Right renal pelvis (tissue), 4 donors: Measurements from ENCODE around the gene RAPGEF3. TPM values are rescaled to one million over a fixed set of nuclear protein-coding genes. Genes with fewer than 3 reads are reported as not detected.

Experiments used
- DNase-seq, 4 donors: peaks; one replicate each; pipeline ENCODE4 v3.0.0-alpha.2; 2013; ENCODE audit warnings: low read depth in 4 of 4, low spot score in 3 of 4, missing footprints in 1 of 4
- polyA plus RNA-seq, 4 donors: library from polyadenylated mRNA; unstranded; fragments of 120-200 nt; gene quantifications; one replicate each; pipeline ENCODE4 v1.2.1, GENCODE V29; 2013; ENCODE audit not compliant: insufficient read length in 4 of 4

Gene RAPGEF3
- polyA plus RNA-seq, 4 donors, result 56.7 to 94.3 (median 64.8) TPM

GRCh38 chr12:47762850-47763465 lies 4.3 kb upstream of the RAPGEF3 start:
- DNase-seq, result no peak

DNA sequence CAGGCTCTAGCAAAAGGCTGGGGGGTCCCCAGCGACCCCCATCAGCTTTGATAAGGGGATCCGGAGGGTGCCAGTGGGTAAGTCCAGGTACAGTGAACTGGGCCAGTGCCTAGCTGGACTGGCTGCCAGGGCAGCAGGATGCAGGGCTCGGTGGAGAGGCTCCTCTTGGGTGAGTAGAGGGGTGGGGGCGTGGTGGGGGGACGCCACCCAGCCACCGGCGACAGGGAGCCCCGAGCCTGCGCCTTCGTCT lies 171 bp downstream of the RAPGEF3 start:
- no peak for DNase-seq

DNA sequence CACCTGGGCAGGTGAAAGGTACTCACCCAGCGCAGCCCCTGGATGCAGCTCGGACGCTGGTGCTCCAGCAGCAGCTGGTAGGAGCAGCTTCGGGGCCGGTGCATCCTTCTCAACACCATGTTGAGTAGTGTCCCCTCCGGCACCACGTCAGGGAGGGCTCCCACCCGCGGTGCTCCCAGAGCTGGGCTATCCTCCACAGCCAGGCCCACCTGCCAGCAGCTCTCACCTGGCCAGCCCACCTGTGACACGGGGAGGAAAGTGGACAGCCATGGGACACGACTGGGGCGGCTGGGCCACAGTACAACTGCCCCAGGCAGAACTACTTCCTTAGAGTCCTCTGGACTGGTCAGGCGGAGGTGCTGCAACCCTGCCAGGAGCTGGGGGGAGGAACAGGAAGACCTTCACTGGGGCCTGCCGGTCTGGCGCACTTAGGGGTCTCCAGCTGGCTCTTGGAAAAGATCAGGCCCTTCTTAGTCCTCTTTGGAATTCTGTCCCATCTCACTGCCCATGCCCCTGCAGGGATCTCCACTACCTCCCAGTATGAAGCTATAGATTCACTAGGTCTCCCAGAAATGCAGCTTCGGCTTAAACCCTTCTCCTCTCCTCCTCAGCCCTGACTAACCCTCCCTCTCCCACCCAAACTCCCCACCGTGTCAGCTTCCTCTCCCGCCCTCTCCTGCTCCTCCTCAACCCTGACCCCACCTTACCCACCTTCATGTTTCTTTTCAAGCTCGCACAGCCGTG lies 668 bp downstream of the RAPGEF3 start:
- DNase-seq, result no peak

DNA sequence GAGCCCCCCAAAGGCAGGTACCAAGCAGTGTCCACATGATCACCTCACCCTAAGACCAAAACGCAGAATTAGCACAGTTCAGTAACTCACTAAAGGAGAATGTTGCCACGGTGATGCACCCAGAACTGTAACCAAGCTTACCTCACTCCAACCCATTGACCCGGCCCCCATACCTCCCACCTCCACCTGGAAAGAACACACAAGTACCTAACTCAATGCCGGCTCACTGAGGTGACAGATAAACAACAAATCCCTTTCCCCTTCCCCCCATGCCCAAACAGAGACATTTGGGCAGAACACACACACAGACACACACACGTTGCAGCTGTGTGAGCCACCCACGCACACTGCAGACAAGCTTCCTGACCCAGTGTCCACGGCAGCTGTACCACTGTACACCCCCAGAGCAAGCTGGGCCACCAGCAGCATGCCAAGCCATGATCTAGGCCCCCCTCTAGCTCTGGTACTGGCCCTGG lies 1.3 kb downstream of the RAPGEF3 start:
- no peak for DNase-seq

- no peak for DNase-seq
Observed at GRCh38 chr12:47755655-47756562, 2.8 kb downstream of the RAPGEF3 start.

DNA sequence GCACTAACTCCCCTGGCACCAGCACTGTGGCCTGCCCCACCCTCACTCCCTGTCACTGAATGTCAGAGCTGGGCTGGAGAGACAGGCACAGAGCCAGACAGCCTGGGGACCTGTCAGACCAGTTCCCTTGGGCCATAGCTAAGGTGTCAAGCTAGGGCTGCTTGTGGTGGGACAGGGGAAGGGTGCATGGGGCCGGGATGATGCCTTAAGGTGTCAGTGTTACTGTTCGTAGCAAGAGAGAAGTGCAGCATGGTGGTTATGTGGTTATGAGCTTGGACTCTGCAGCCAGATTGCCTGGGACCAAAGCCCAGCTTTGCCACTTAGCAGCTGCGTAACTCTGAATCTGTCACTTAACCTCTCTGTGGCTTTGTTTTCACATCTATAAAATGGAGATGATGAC lies 3.8 kb downstream of the RAPGEF3 start:
- no peak for DNase-seq

DNA sequence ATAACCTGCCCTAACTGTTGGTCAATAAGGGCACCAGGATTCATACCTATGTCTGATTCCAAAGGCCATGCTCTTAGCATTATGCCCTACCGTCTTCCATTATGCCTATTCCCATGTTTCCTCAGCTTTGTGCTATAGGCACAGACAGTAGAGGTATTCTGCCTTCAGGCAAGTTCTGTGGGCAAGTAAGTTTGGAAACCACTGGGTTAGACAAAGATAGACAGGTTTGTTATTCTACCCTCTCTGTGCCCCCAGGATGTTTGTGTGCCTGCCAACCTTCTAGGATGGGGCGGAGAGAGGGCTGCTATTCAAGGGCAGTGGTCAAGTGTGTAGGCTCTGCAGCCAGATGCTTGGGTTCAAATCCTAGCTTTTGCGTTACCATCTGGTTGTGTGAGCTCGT lies 4.6 kb downstream of the RAPGEF3 start:
- DNase-seq, result no peak

DNA sequence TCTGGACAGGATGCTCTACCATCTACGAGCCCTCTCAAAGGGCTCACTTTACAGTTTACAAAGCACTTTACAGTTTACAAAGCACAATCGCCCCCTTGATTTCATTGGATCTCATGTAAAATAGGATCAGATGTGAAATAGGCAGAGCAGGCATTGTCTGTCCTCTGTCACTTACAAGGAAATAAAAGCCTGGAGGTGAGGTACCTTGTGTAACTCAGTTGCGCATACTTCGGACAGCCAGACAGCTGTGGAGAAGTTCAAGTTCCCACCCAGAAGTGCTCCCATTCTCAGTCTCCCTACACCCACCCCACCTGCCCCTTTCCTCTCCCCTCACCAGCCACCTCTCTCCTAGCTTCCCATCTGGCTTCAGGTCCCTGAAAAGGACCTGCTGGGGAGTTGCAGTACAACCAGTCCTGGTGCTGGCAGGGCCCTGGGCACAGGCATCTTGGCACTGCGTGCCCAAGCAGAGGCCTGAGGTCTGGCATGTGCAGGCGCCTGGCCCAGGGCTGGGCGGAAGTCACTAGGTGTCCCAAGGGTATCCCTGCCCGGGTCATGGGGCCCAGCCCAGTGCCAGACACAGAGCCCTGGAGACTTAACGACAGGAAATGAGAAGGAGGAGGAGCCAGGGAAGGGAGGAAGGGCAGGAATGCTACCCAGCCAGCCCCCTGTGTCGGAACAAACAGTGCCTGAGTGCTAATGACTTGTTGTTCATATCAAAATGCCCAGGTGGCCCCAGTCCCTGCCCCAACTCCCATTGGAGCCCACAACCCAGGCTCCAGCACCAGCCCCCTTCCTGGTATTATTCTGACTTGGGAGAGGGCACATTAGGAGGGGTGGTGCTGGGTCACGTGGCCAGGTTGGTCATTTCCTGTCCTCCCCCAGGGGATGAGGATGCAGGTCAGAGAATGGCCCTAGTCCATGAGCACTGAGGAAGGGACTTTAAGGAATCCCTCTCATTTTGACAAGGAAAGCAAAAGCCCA lies 5.4 kb downstream of the RAPGEF3 start:
- no peak for DNase-seq

- no peak for DNase-seq
Observed at GRCh38 chr12:47752552-47752951, 6.1 kb downstream of the RAPGEF3 start.

DNA sequence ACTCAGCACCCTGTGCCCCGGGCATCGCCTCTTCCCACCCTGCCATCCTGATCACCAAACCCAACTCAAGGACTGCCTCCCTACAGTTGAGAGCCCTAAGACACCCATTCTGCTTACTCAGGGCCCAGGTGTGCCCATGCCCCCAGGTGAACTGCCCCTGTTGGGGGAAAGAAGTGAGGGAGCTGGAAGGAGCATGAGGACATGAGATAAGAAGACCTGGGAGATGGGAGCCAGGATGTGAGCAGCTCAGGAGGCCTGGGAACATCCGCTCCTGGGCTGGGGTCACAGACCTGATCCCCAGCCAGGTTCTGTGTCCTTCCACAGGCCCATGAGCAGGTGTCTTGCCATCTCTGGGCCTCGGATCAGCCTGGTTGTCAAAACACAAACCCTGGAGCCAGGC lies 6.6 kb downstream of the RAPGEF3 start:
- DNase-seq, result no peak

DNA sequence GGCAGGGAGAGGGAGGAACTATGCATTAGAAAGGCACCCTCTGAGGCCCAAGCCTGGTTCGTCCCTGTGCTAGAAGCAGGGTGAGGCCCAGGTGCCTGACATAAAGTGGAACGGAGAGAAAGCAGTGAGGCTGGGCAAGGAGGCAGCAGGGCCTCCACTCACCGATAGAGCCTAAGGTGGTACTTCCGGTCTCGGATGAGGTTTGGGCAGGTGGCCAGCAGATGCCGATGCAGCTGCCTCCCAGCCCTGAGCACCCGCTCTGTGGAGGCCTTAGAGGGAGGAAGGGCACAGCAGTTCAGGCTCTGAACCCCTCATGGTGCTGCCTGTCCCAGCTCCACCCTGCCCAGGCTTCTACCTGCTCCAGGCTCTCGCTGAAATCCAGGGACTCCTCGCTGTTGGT lies 7.1 kb downstream of the RAPGEF3 start:
- DNase-seq, result no peak

- no peak for DNase-seq
Observed at GRCh38 chr12:47750916-47751470, 7.7 kb downstream of the RAPGEF3 start.

DNA sequence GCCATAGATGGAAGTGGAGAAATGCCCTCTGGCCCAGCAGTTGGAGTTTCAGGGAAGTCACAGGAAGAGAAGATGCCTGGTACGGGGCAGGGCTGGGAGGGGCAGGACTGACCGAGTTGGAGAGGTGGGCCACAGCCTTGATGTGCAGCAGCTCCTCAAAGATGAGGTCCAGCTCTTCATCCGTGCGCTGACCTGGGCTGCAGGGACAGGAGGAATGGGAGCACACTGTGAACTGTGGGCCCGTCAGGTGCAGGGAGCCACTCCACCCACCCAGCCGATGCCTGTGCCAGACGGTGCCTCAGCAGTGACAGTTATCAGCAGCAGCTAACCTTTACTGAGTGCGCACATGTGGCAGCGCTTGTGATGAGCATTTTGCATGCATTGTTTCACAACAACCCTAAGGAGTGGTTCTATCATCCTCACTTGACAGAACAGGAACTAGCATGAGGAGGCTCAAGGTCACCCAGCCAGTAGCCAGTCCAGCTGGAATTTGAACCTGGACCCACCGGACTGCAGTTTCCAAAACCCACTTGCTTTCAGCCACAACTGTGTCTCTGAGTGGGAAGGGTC lies 8.4 kb downstream of the RAPGEF3 start:
- DNase-seq, result no peak

DNA sequence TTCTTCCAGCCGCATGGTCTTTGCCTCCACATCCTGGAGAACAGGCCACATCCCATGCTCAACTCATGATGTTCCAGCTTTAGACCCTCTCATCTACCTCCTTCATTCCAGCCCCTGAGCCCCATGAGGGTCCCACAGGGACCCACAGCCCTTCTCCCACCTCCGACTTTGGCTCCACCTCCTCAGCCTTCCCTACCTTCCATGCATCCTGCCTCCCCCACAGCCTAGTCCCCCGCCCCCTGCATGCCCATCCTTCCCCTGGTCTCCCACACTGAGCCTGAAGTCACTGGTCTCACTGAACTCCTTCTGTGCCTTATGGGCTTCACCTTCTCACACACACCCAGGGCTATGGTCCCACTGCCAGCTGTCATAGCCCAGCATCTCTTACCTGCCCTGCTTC lies 9.8 kb downstream of the RAPGEF3 start:
- DNase-seq, result no peak

DNA sequence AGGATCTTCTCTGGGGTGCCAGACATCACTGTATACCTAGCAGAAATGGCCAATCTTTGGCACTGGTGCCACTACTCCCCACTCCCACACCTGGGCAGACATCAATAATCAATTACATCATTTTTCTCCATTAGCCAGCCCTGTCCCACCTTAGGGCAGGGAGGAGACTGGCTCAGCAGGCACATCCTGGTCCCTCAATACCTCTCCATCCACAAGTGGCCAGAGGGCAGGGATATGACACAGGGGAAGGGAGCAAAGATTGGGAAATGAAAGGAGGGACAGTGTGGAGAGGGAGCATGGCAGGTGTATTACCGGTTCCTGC lies 10.2 kb downstream of the RAPGEF3 start:
- DNase-seq, result no peak

DNA sequence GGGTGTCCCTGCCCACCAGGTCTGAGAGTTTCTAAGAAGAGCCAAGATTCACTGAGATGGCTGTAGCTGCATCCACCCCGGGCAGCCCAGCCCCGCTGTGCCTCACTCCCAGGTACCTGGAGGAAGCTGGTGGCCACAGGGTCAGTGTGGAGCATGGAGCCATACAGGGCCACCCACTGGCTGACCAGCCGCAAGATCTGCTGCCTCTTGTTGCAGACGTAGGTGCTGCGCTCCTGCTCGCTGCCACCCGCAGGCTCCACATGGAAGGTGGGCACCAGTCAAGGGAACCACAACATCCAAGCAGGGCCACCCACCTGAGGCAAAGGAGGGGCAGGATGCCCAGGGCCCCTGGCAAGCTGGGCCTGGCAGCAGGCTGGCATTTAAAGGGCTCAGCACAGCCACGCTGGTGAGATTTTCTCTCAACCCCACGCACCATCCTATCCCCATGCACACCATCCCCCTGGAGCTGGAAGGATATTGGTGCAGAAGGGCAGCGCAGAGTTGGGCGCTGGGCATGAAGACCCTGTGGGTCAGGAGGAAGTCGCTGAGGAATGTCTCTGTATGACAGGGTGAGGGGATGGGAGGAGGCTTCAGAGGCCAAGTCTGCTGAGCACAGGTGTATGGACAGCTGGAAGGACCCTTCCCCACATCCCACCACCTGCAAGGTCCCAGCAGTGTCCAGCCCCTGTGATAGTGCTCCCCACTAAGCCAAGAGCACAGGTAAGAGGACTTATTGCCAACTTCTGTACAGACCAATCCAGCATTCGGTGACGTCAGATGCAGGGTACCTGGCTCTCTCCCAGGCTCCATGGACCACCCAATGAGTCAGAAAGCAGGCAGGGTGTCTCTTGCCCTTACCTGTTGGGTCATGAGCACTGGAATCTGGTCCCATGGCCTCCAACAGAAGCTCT lies 10.8 kb downstream of the RAPGEF3 start:
- no peak for DNase-seq

- no peak for DNase-seq
Observed at GRCh38 chr12:47747126-47747525, 11.6 kb downstream of the RAPGEF3 start.

DNA sequence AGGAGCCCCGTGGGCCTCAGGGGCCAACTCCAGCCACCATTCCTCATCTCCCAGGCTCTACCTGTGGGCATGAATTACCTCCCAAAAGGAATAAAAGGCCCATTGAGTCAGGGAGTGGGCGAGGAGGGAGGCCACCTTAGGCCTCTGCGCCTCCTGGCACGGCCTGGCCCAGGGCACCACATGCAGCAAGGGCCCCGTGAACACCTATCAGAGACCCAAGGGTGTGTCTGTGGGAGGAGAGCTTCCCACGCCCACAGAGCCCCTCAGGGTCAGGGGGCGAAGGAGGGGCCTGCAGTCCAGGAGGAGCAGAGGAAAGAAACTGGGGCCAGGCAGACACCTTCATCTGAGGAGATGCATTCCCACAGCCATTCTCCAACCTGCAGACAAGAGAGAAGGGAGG lies 12.2 kb downstream of the RAPGEF3 start:
- DNase-seq, result no peak

DNA sequence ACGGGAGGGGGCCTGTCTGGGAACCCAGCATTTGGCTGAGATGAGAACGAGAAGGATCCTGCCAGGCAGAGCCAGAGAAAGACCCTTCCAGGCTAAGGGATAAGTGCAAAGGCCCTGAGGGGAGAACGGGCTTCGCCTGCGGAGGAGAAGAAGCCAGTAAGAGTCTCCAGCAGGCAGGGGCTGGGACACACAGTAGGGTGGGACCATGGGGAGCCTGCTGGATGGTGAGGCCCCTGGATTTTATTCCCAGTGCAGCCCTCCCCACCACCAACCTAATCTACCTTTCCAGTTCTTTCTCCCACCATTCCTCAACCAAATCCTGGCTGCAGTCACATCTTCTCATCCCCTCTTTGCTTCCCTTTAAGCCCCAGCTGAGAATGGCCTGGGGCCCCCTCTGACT lies 12.6 kb downstream of the RAPGEF3 start:
- DNase-seq, result no peak
